ENCODE data around the gene VSNL1.
A peak's percentile ranks its signal among the peaks of the same experiment; 100 is the strongest.

Gene VSNL1

GRCh38 chr2:17615728-17616351, 75.3 kb downstream of the VSNL1 start:
- DNase-seq (ENCODE audit: low read depth in 2 of 2), result peak; percentile 54 to 70
- H3K4me3 ChIP-seq (replicated peaks in 1 of 2; ENCODE audit: low read depth in 2 of 2, low read length in 2 of 2), result no peak overlapping the region
- TF ChIP-seq CTCF (IDR thresholded peaks at IDR 0.05; ENCODE audit: low read depth, low read length), result no peak

GRCh38 chr2:17616405-17616804, 75.9 kb downstream of the VSNL1 start:
- no peak for TF ChIP-seq CTCF (IDR thresholded peaks at IDR 0.05; ENCODE audit: low read depth, low read length)
- H3K4me3 ChIP-seq (replicated peaks in 1 of 2; ENCODE audit: low read depth in 2 of 2, low read length in 2 of 2), result no peak overlapping the region

GRCh38 chr2:17617516-17617915, 77.0 kb downstream of the VSNL1 start:
- DNase-seq (ENCODE audit: low read depth in 2 of 2), result no peak
- H3K4me3 ChIP-seq (replicated peaks in 1 of 2; ENCODE audit: low read depth in 2 of 2, low read length in 2 of 2), result no peak overlapping the region

More at GRCh38 chr2:17616405-17616804, 75.9 kb downstream of the VSNL1 start:
- no peak for DNase-seq (ENCODE audit: low read depth in 2 of 2)

GRCh38 chr2:17617955-17618354, 77.5 kb downstream of the VSNL1 start:
- no peak overlapping the region for H3K4me3 ChIP-seq (replicated peaks in 1 of 2; ENCODE audit: low read depth in 2 of 2, low read length in 2 of 2)
- DNase-seq (ENCODE audit: low read depth in 2 of 2), result no peak

More at GRCh38 chr2:17617516-17617915, 77.0 kb downstream of the VSNL1 start:
- no peak for TF ChIP-seq CTCF (IDR thresholded peaks at IDR 0.05; ENCODE audit: low read depth, low read length)

GRCh38 chr2:17620280-17620679, 79.8 kb downstream of the VSNL1 start:
- TF ChIP-seq CTCF (IDR thresholded peaks at IDR 0.05; ENCODE audit: low read depth, low read length), result no peak
- no peak overlapping the region for H3K4me3 ChIP-seq (replicated peaks in 1 of 2; ENCODE audit: low read depth in 2 of 2, low read length in 2 of 2)
- DNase-seq (ENCODE audit: low read depth in 2 of 2), result peak; percentile 43 to 71

More at GRCh38 chr2:17617955-17618354, 77.5 kb downstream of the VSNL1 start:
- no peak for TF ChIP-seq CTCF (IDR thresholded peaks at IDR 0.05; ENCODE audit: low read depth, low read length)

GRCh38 chr2:17620841-17621240, 80.3 kb downstream of the VSNL1 start:
- TF ChIP-seq CTCF (IDR thresholded peaks at IDR 0.05; ENCODE audit: low read depth, low read length), result no peak
- DNase-seq (ENCODE audit: low read depth in 2 of 2), result peak; percentile 44 to 67
- no peak overlapping the region for H3K4me3 ChIP-seq (replicated peaks in 1 of 2; ENCODE audit: low read depth in 2 of 2, low read length in 2 of 2)

- TF ChIP-seq CTCF (IDR thresholded peaks at IDR 0.05; ENCODE audit: low read depth, low read length), result no peak
- DNase-seq (ENCODE audit: low read depth in 2 of 2), result peak; percentile 46 to 57
- no peak overlapping the region for H3K4me3 ChIP-seq (replicated peaks in 1 of 2; ENCODE audit: low read depth in 2 of 2, low read length in 2 of 2)
Measured at GRCh38 chr2:17621781-17622180, 81.3 kb downstream of the VSNL1 start.
